CD4-positive, alpha-beta T cell (primary cell): ENCODE measurements around the gene RNF150. TPM values are rescaled to one million over a fixed set of nuclear protein-coding genes. Genes with fewer than 3 reads are reported as not detected.

Source experiments
- ATAC-seq: fragments of 200-7000 bp; cut with Tn5 transposase; one replicate; pipeline ENCODE4 v1.10.0; 2022; ENCODE audit warnings: mild to moderate bottlenecking; ENCODE audit not compliant: poor library complexity
- CTCF ChIA-PET: fragments of 350-600 bp; sonication (Branson Sonifier 250); formaldehyde crosslinking; loops from one replicate; lab custom pipeline; 2021; ENCODE audit warnings: antibody characterized with exemption, inconsistent platforms; lab: Charles Lee
- POLR2A ChIA-PET: fragments of 350-600 bp; sonication (Branson Sonifier 250); formaldehyde crosslinking; loops from one replicate; lab custom pipeline; 2021; ENCODE audit warnings: antibody characterized with exemption, inconsistent platforms; lab: Charles Lee
- DNase-seq, 14 experiments: peaks; one replicate each; pipeline ENCODE4 v3.0.0-alpha.2; 2013 to 2020; ENCODE audit warnings: mixed read lengths in 2 of 14
- H3K27ac ChIP-seq, 2 donors: one replicate each; pipeline versions ENCODE4 v1.5.1 to v1.7.0; 2013; ENCODE audit warnings: low read length in 2 of 2, low read depth in 1 of 2, mild to moderate bottlenecking in 1 of 2
- H3K27me3 ChIP-seq, 2 experiments: 1 replicate in 1 of 2; 2 replicates in 1 of 2; pipeline versions ENCODE4 v1.6.1 to v1.7.0; 2013; ENCODE audit warnings: low read length in 2 of 2, control low read depth in 1 of 2, mild to moderate bottlenecking in 1 of 2, moderate library complexity in 1 of 2; ENCODE audit not compliant: insufficient read depth in 2 of 2, control insufficient read depth in 1 of 2
- H3K36me3 ChIP-seq: one replicate; pipeline ENCODE4 v1.6.1; 2013; ENCODE audit warnings: low read length, control low read depth; ENCODE audit not compliant: insufficient read depth
- H3K4me1 ChIP-seq: one replicate; pipeline ENCODE4 v1.6.1; 2013; ENCODE audit warnings: low read length, control low read depth; ENCODE audit not compliant: insufficient read depth
- H3K4me3 ChIP-seq: one replicate; pipeline ENCODE4 v1.5.1; 2013; ENCODE audit warnings: mild to moderate bottlenecking, low read length, moderate library complexity
- H3K9me3 ChIP-seq, 2 experiments: 1 replicate in 1 of 2; 2 replicates in 1 of 2; pipeline versions ENCODE4 v1.6.1 to v1.7.0; 2013; ENCODE audit warnings: low read length in 2 of 2, mild to moderate bottlenecking in 2 of 2, control low read depth in 1 of 2, moderate library complexity in 1 of 2; ENCODE audit not compliant: control insufficient read depth in 1 of 2, insufficient read depth in 1 of 2
- H3K27ac Mint-ChIP-seq: one replicate; pipeline ENCODE4 v1.8.0; 2020; ENCODE audit warnings: mixed read lengths
- H3K27me3 Mint-ChIP-seq: one replicate; pipeline ENCODE4 v1.8.0; 2021; ENCODE audit warnings: mixed read lengths
- H3K36me3 Mint-ChIP-seq: one replicate; pipeline ENCODE4 v1.8.0; 2021; ENCODE audit warnings: low read depth, mixed read lengths
- H3K4me1 Mint-ChIP-seq: one replicate; pipeline ENCODE4 v1.8.0; 2021; ENCODE audit warnings: low read depth, mixed read lengths
- H3K4me3 Mint-ChIP-seq: one replicate; pipeline ENCODE4 v1.8.0; 2020; ENCODE audit warnings: mild to moderate bottlenecking, mixed read lengths
- H3K9me3 Mint-ChIP-seq: one replicate; pipeline ENCODE4 v1.8.0; 2020; ENCODE audit warnings: mixed read lengths
- CTCF ChIP-seq: fragments of 200-600 bp; IDR thresholded peaks from one replicate; pipeline ENCODE4 v1.8.0; 2022; ENCODE audit warnings: antibody characterized with exemption, mild to moderate bottlenecking
- intact Hi-C, 2 experiments: fragments of 100-400 bp; cut with DNase I in 1 of 2; cut with micrococcal nuclease in 1 of 2; formaldehyde crosslinking; loops; one replicate each; pipeline versions ENCODE4 v1.15.1 to v1.9.0; 2023 to 2025; cut with DNase I, micrococcal nuclease
- total RNA-seq, 174 experiments: library from RNA in 2 of 174; stranded (reverse) in 2 of 174; gene quantifications; one replicate each; pipeline ENCODE4 v1.2.3 and lab custom pipeline; 2021 to 2026

Gene RNF150
- total RNA-seq, 2 experiments from 2014 or later, result not detected

DNA sequence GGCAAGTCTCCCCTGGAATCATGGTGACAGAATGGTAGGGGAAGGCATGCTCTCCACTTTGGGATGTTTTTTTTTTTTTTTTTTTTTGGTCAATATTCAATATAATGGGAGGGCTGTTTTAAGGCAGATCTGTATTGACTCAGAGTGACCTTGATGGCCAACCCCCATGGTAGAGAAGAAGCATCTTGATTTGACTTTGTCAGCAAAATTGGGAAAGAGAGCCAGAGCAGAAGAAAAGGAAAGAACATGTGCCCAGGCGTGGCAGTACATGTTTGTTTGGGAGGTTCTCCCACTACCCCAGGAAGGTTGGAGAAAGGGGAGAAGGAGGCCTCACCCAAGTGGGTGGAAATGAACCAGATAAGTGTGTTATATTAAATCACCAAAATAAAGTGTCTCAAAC, 314.8 kb downstream of the RNF150 start:
- POLR2A ChIA-PET, result no interaction called here
- peaks cover 12% of the 10 kb centered on the region for H3K27me3 Mint-ChIP-seq

DNA sequence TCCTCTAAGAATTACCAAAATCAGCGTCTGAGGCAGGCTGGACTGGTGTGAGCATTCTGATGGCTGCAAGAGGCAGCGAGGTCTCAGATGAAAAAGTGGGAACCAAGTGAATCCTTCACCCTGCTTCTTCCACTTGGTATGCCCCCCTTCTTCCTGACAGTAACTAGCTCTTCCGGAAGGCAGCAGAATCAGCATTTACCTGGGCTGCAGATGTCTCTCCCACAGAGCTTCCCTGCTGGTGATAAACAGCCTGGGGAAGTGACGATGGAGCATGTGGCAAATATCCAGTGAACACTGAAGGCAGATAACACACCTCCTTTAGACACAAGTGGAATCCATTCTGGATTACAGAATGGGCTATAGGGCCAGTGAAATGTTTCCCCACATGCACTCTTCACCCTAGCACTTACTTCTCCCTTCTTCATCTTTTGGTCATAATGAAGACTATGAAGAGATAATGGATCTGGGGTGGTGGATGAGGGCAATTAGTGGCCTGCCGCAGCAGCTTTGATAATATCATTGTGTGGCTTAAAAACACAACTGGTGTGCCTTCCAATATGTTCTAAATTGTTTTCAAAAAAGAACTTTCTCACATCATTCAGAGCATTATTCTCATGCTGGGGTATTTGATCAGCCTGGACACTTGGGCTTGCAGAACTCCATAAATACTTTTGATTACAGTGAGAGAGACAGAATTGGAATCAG, 316.3 kb downstream of the RNF150 start:
- ChIA-PET CTCF (no interaction called here), POLR2A (no interaction called here)
- H3K4me1 Mint-ChIP-seq, result no peaks in the 10 kb centered on the region
- ATAC-seq (no peak), DNase-seq (no peak)
- H3K36me3 Mint-ChIP-seq, result no peaks in the 10 kb centered on the region
- no peak overlapping the region for H3K4me3 ChIP-seq
- no peaks in the 10 kb centered on the region for H3K36me3 ChIP-seq
- no peaks in the 10 kb centered on the region for H3K27me3 ChIP-seq
- no peak overlapping the region for H3K27ac ChIP-seq
- TF ChIP-seq CTCF, result no peak
- H3K27ac Mint-ChIP-seq, result no peak overlapping the region
- peaks cover 14% of the 10 kb centered on the region for H3K27me3 Mint-ChIP-seq
- intact Hi-C loops, result no loop called here
- H3K9me3 Mint-ChIP-seq, result no peaks in the 10 kb centered on the region
- H3K4me1 ChIP-seq, result no peaks in the 10 kb centered on the region
- no peak overlapping the region for H3K4me3 Mint-ChIP-seq
- H3K9me3 ChIP-seq, result no peaks in the 10 kb centered on the region

More for the DNA sequence above, 314.8 kb downstream of the RNF150 start:
- H3K27ac ChIP-seq, result no peak overlapping the region
- H3K4me1 ChIP-seq, result no peaks in the 10 kb centered on the region
- H3K4me3 ChIP-seq, result no peak overlapping the region
- H3K36me3 ChIP-seq, result no peaks in the 10 kb centered on the region
- DNase-seq (no peak), ATAC-seq (no peak)
- H3K4me3 Mint-ChIP-seq, result no peak overlapping the region
- H3K36me3 Mint-ChIP-seq, result no peaks in the 10 kb centered on the region
- CTCF ChIA-PET, result no interaction called here
- H3K27ac Mint-ChIP-seq, result no peak overlapping the region
- H3K27me3 ChIP-seq, result no peaks in the 10 kb centered on the region
- H3K9me3 ChIP-seq, result no peaks in the 10 kb centered on the region
- no peaks in the 10 kb centered on the region for H3K9me3 Mint-ChIP-seq
- no peak for TF ChIP-seq CTCF
- intact Hi-C loops, result no loop called here
- no peaks in the 10 kb centered on the region for H3K4me1 Mint-ChIP-seq

DNA sequence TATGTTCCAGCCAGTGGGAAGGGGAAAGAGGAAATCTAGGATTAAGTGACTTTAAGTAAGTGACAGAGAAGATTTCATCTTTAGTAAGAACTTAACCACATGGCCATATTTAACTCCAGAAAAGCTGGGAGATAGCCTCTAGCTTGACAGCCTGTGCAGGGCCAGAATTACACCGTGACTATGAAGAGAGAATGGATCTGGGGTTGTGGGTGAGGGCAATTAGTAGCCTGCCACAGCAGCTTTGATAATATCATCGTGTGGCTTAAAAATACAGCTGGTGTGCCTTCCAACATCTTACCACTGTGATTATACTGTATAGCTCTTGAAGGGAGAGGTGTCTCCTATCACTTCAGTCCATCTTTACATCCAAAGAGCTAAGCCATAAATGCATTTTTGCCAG, 319.5 kb downstream of the RNF150 start:
- Mint-ChIP-seq H3K27ac (no peak overlapping the region), H3K9me3 (no peaks in the 10 kb centered on the region), H3K36me3 (no peaks in the 10 kb centered on the region), H3K27me3 (peaks cover 22% of the 10 kb centered on the region), H3K4me1 (no peaks in the 10 kb centered on the region), H3K4me3 (no peak overlapping the region)
- POLR2A ChIA-PET, result no interaction called here
- ATAC-seq (no peak), DNase-seq (no peak)
- Histone ChIP-seq H3K36me3 (no peaks in the 10 kb centered on the region), H3K4me3 (no peak overlapping the region), H3K27ac (no peak overlapping the region), H3K4me1 (no peaks in the 10 kb centered on the region), H3K9me3 (peaks cover 0 to 4% of the 10 kb centered on the region in 2 experiments), H3K27me3 (no peaks in the 10 kb centered on the region)
- no peak for TF ChIP-seq CTCF
- intact Hi-C loops, result no loop called here
- CTCF ChIA-PET, result no interaction called here
